HAP-1 (cell line): ENCODE measurements around the gene RAB6A.
A peak's percentile ranks its signal among the peaks of the same experiment; 100 is the strongest.

Source experiments
- DNase-seq, 2 experiments: peaks; one replicate each; pipeline ENCODE4 v3.0.0-alpha.2; 2016 to 2020; ENCODE audit warnings: low spot score in 2 of 2
- H3K27me3 ChIP-seq: fragments of 250-450 bp; sonication (Bioruptor Pico); 2 replicates; pipeline ENCODE4 v1.5.1; 2020; ENCODE audit warnings: low read depth, mild to moderate bottlenecking, moderate library complexity
- H3K36me3 ChIP-seq: fragments of 250-450 bp; sonication (Bioruptor Pico); replicated peaks from 2 replicates; pipeline ENCODE4 v1.5.1; 2020; ENCODE audit warnings: mild to moderate bottlenecking
- H3K4me1 ChIP-seq: fragments of 250-450 bp; sonication (Bioruptor Pico); 2 replicates; pipeline ENCODE4 v1.5.1; 2020; ENCODE audit warnings: mild to moderate bottlenecking
- H3K4me3 ChIP-seq: fragments of 250-450 bp; sonication (Bioruptor Pico); 2 replicates; pipeline ENCODE4 v1.5.1; 2020; ENCODE audit warnings: mild to moderate bottlenecking, moderate library complexity
- H3K9me3 ChIP-seq: fragments of 250-450 bp; sonication (Bioruptor Pico); 2 replicates; pipeline ENCODE4 v1.5.1; 2020; ENCODE audit warnings: mild to moderate bottlenecking, moderate library complexity
- in situ Hi-C: fragments of 300-500 bp; cut with MboI; formaldehyde crosslinking; loops from 3 replicates; pipeline ENCODE4 v1.14.3; 2020; ENCODE audit warnings: low sequenced_read_pairs, inconsistent platforms, mixed read lengths

Gene RAB6A

DNA sequence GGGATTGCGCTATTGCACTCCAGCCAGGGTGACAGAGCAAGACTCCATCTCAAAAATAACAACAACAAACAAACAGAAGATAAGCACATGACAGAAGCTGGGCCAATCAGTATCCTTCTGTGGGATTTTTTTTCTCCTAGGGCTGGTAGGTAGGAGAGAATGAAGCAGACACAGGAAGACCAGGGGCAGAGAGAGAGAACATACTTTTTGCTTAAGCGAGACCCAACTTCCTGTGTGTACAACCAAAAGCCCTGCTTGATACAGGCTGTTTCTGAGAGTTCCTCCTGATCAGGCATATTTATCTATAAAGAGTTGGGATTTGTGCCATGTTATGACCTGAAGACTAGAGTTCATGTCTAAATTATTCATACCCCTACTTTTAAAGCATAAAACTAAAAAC lies 126.9 kb downstream of the RAB6A start:
- in situ Hi-C loops = no loop called here
- H3K27me3 ChIP-seq = no peaks in the 10 kb centered on the region

DNA sequence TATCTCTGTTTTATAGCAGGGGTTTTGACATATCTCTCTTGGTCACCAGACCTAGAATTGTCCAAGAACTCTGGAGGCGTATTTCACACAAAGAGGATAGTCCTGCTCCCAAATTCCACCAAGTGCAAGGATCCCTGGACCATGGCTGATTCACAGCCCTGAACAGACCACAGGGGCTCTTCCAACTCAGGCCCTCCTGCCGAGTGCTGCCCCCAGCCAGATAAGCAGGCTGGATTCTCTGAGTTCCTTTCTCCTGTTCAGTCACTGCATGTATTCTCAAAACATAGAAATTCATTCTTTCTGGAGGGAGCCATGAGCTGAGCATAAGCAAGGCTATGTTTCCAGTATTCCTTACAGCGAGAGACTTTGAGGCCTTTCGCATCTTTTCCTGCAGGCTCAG lies 127.9 kb downstream of the RAB6A start:
- no peaks in the 10 kb centered on the region for H3K27me3 ChIP-seq
- in situ Hi-C loops = no loop called here
- H3K36me3 ChIP-seq = no peaks in the 10 kb centered on the region

More for the DNA sequence above, 126.9 kb downstream of the RAB6A start:
- DNase-seq = no peak
- Histone ChIP-seq H3K36me3 (no peaks in the 10 kb centered on the region), H3K4me1 (peaks cover 12% of the 10 kb centered on the region), H3K9me3 (no peaks in the 10 kb centered on the region), H3K4me3 (no peak overlapping the region)

DNA sequence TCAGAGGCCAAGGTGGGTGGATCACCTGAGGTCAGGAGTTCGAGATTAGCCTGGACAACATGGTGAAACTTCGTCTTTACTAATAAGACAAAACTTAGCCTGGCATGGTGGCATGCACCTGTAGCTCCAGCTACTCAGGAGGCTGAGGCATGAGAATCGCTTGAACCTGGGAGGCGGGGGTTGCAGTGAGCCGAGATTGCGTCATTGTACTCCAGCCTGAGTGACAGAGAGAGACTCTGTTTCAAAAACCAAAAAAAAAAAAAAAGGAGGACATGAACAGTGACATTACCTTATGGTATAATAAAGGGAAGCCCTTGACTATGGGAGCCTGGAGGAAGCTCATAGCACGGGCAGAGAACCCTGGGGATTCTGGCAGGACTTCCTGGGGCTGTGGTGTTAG lies 131.0 kb downstream of the RAB6A start:
- H3K9me3 ChIP-seq = no peaks in the 10 kb centered on the region
- DNase-seq = no peak
- H3K4me1 ChIP-seq = peaks cover 19% of the 10 kb centered on the region
- no peak overlapping the region for H3K4me3 ChIP-seq
- no peaks in the 10 kb centered on the region for H3K36me3 ChIP-seq
- H3K27me3 ChIP-seq = peaks cover 4% of the 10 kb centered on the region
- in situ Hi-C loops = no loop called here

More for the DNA sequence above, 127.9 kb downstream of the RAB6A start:
- Histone ChIP-seq H3K4me1 (peaks cover 19% of the 10 kb centered on the region), H3K9me3 (no peaks in the 10 kb centered on the region), H3K4me3 (no peak overlapping the region)
- no peak for DNase-seq

GRCh38 chr11:73625696-73626318 lies 135.1 kb downstream of the RAB6A start:
- Histone ChIP-seq H3K9me3 (no peaks in the 10 kb centered on the region), H3K4me3 (no peak overlapping the region), H3K36me3 (no peaks in the 10 kb centered on the region), H3K27me3 (peaks cover 29% of the 10 kb centered on the region), H3K4me1 (peaks cover 21% of the 10 kb centered on the region)
- in situ Hi-C loops = no loop called here
- DNase-seq = peak; percentile 73 to 84
